ENCODE measurements around the gene RAB2B. TPM values are rescaled to one million over a fixed set of nuclear protein-coding genes. Genes with fewer than 3 reads are reported as not detected.
A peak's percentile ranks its signal among the peaks of the same experiment; 100 is the strongest.

RAB2B gene
- polyA plus RNA-seq, 1 of the 3 experiments (the other 2 are of a cell fraction): 24.4 TPM

- H3K36me3 ChIP-seq (replicated peaks in 1 of 2; ENCODE audit: control insufficient read depth in 1 of 2, insufficient read depth in 2 of 2, low read length in 1 of 2): peaks cover 0 to 5% of the 10 kb centered on the region in 2 experiments
- H3K4me2 ChIP-seq: peak overlapping the region; percentile 89
- no peak overlapping the region for H2AFZ ChIP-seq (ENCODE audit: low read depth)
- ChIA-PET CTCF (interaction anchor here (1.2 to 1.3 kb wide), 2 partner anchors 26 to 47 kb away, joined by 3 read pairs; partner anchors contain the start of gene TOX4), POLR2A (interaction anchor here (2.8 kb wide), 1 partner anchor 14 kb away, joined by 36 read pairs; the partner anchor contains the start of gene METTL3)
- no peaks in the 10 kb centered on the region for H3F3A ChIP-seq (replicated peaks; ENCODE audit: insufficient read depth)
- WGBS (ENCODE audit: low lambda C conversion rate): 91% methylated on average over 13 of the region's 18 CpGs
- no peaks in the 10 kb centered on the region for H3K9me3 ChIP-seq
- H3K79me2 ChIP-seq (ENCODE audit: insufficient read depth): no peaks in the 10 kb centered on the region; the same call in 1 of the 2 replicates
- H3K4me1 ChIP-seq (ENCODE audit: control insufficient read depth in 1 of 2, insufficient read depth in 2 of 2, low read depth in 1 of 2, low read length in 1 of 2): peaks cover 0 to 16% of the 10 kb centered on the region in 2 experiments; a peak in 1 of 4 replicates
- no peak for DNase-seq
- peak overlapping the region; percentile 75 to 77; a peak in 3 of 4 replicates for H3K4me3 ChIP-seq (ENCODE audit: low read depth in 2 of 2, low read length in 1 of 2)
- 0 out of 2 replicates have a peak overlapping the region, but pooled peaks have one; percentile 80 for H3K9ac ChIP-seq
- no peaks in the 10 kb centered on the region for H4K20me1 ChIP-seq (ENCODE audit: insufficient read depth)
- peak overlapping the region in 1 of 2 experiments; percentile 16; a peak in 1 of 4 replicates for H3K27ac ChIP-seq (ENCODE audit: low read depth in 2 of 2, low read length in 1 of 2)
- H3K9me2 ChIP-seq: no peaks in the 10 kb centered on the region
- H3K27me3 ChIP-seq (ENCODE audit: insufficient read depth): peaks cover 5% of the 10 kb centered on the region; the same call in 1 of the 2 replicates
- TF ChIP-seq GATA2 (CRISPR knock-in tag; IDR thresholded peaks at IDR 0.05) (no peak), EZH2phosphoT487 (IDR thresholded peaks at IDR 0.05; ENCODE audit: borderline replicate concordance, low read depth) (no peak), TCF12 (IDR thresholded peaks at IDR 0.05) (no peak), NFIC (IDR thresholded peaks at IDR 0.05; ENCODE audit: borderline replicate concordance) (no peak), ZBTB33 (IDR thresholded peaks at IDR 0.05; ENCODE audit: borderline replicate concordance, low read depth) (no peak), CTCF (IDR thresholded peaks at IDR 0.05) (no peak), YY1 (IDR thresholded peaks at IDR 0.05; ENCODE audit: low read depth) (no peak), MXI1 (IDR thresholded peaks at IDR 0.05; ENCODE audit: low read depth, low read length) (no peak), USF2 (IDR thresholded peaks at IDR 0.05; ENCODE audit: borderline replicate concordance, low read depth, low read length) (no peak)
Measured at GRCh38 chr14:21524575-21525490, 48.1 kb upstream of the RAB2B start.
